Measurements from ENCODE around the gene DBP.

DNA sequence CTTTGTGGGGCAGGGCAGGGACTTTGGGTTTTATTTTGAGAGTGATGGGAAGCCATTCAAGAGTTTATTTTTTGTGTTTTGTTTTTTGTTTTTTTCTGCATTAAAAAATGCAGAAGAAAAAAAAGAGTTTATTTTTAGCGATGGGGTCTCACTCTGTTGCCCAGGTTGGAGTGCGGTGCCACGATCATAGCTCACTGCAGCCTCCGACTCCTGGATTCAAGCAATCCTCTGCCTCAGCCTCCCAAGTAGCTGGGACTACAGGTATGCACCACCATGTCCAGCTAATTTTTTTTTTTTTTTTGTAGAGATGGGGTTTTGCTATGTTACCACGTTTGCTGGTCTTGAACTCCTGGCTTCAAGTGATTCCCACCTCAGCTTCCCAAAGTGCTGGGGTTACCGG, 21.3 kb upstream of the DBP start:
- no peak for TF ChIP-seq ZNF274 (IDR thresholded peaks at IDR 0.05; ENCODE audit: low read depth, low read length)
- TF ChIP-seq YY1 (IDR thresholded peaks at IDR 0.05; ENCODE audit: insufficient read depth, insufficient read length), result no peak
- no peak for TF ChIP-seq SUZ12 (IDR thresholded peaks at IDR 0.05; ENCODE audit: extremely low read depth, insufficient read depth, insufficient read length)

All from NT2/D1 (cell line).